CD4-positive, CD25-positive, alpha-beta regulatory T cell (primary cell): Measurements from ENCODE around the gene SCUBE1. TPM values are rescaled to one million over a fixed set of nuclear protein-coding genes. Genes with fewer than 3 reads are reported as not detected.

Experiments
- ATAC-seq, 2 donors: fragments of 150-1000 bp; cut with Tn5 transposase; one replicate each; pipeline ENCODE4 v1.10.0; 2021; ENCODE audit warnings: low read depth in 2 of 2, moderate number of reproducible peaks in 2 of 2, moderate library complexity in 1 of 2
- DNase-seq, 3 donors: peaks; one replicate each; pipeline versions ENCODE4 v3.0.0 to v3.0.0-alpha.2; 2012 to 2022; ENCODE audit warnings: mixed read lengths in 1 of 3
- H3K27ac ChIP-seq: one replicate; pipeline ENCODE4 v1.7.0; 2013; ENCODE audit warnings: mild to moderate bottlenecking, low read length; ENCODE audit not compliant: insufficient read depth, poor library complexity, severe bottlenecking
- H3K27me3 ChIP-seq: one replicate; pipeline ENCODE4 v1.7.0; 2013; ENCODE audit warnings: low read length; ENCODE audit not compliant: control insufficient read depth, insufficient read depth
- H3K36me3 ChIP-seq: one replicate; pipeline ENCODE4 v1.7.0; 2013; ENCODE audit warnings: mild to moderate bottlenecking, low read length, moderate library complexity; ENCODE audit not compliant: control insufficient read depth, insufficient read depth
- H3K4me1 ChIP-seq: 2 replicates; pipeline ENCODE4 v1.7.0; 2013; ENCODE audit warnings: mild to moderate bottlenecking, low read length; ENCODE audit not compliant: insufficient read depth, control insufficient read depth, poor library complexity, severe bottlenecking
- H3K4me3 ChIP-seq: one replicate; pipeline ENCODE4 v1.7.0; 2013; ENCODE audit warnings: low read depth, mild to moderate bottlenecking, low read length, moderate library complexity
- H3K9me3 ChIP-seq, 2 experiments: 1 replicate in 1 of 2; 2 replicates in 1 of 2; pipeline ENCODE4 v1.7.0; 2013; ENCODE audit warnings: low read length in 2 of 2, mild to moderate bottlenecking in 1 of 2, moderate library complexity in 1 of 2; ENCODE audit not compliant: control insufficient read depth in 2 of 2
- H3K27ac Mint-ChIP-seq, 3 donors: one replicate each; pipeline ENCODE4 v1.8.0; 2020 to 2022; ENCODE audit warnings: mild to moderate bottlenecking in 3 of 3, mixed read lengths in 3 of 3, moderate library complexity in 2 of 3
- H3K27me3 Mint-ChIP-seq: one replicate; pipeline ENCODE4 v1.8.0; 2022; ENCODE audit warnings: mild to moderate bottlenecking, mixed read lengths
- H3K36me3 Mint-ChIP-seq: one replicate; pipeline ENCODE4 v1.8.0; 2020; ENCODE audit warnings: mixed read lengths
- H3K4me1 Mint-ChIP-seq, 4 donors: one replicate each; pipeline ENCODE4 v1.8.0; 2020 to 2022; ENCODE audit warnings: mixed read lengths in 4 of 4, mild to moderate bottlenecking in 1 of 4
- H3K4me3 Mint-ChIP-seq, 4 donors: one replicate each; pipeline ENCODE4 v1.8.0; 2020 to 2022; ENCODE audit warnings: mild to moderate bottlenecking in 4 of 4, mixed read lengths in 4 of 4, moderate library complexity in 3 of 4
- H3K9me3 Mint-ChIP-seq, 7 donors: one replicate each; pipeline ENCODE4 v1.8.0; 2020 to 2022; ENCODE audit warnings: mixed read lengths in 7 of 7, mild to moderate bottlenecking in 3 of 7, moderate library complexity in 2 of 7
- polyA plus RNA-seq, 4 donors: library from polyadenylated mRNA; unstranded; fragments of 300-500 nt; fragmentation: Illumina TruSeq; gene quantifications; one replicate each; pipeline ENCODE4 v1.2.3, GENCODE V29; 2021
- total RNA-seq: library from RNA; stranded (reverse); gene quantifications from one replicate; pipeline ENCODE4 v1.2.3, GENCODE V29; 2022

Gene SCUBE1
- total and polyA plus RNA-seq, 5 donors from 2014 or later, result 0.74 TPM; not detected in 4

DNA sequence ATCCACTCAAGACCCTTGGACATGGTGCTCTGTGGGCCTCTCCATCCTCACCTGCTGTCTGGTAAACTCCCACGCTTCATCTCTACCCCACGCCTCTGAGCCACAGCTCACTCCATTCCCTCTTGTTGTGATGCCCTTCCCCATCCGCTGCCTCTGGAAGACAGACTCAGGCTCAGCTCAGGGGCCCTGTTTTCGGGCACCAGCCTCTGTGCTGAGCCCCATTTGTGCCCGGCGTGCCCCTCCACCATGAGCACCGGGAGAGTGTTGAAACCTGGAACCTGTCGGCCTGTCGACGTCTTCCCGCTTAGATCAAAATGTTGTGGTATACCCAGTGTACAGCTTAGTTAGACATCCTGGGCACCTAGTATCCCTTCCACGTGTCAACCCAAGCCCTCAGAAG, 6.5 kb upstream of the SCUBE1 start:
- H3K27ac ChIP-seq, result no peak overlapping the region
- no peak overlapping the region for H3K4me3 ChIP-seq
- H3K4me1 Mint-ChIP-seq, result peaks cover 0 to 15% (median 6%) of the 10 kb centered on the region in 4 donors
- no peaks in the 10 kb centered on the region for H3K9me3 ChIP-seq
- H3K4me1 ChIP-seq, result peaks cover 5% of the 10 kb centered on the region
- peaks cover 2% of the 10 kb centered on the region for H3K27me3 ChIP-seq
- ATAC-seq (no peak), DNase-seq (no peak)
- no peak overlapping the region for H3K27ac Mint-ChIP-seq
- H3K9me3 Mint-ChIP-seq, result peaks cover 0 to 2% (median 0%) of the 10 kb centered on the region in 7 donors
- no peaks in the 10 kb centered on the region for H3K36me3 Mint-ChIP-seq
- H3K27me3 Mint-ChIP-seq, result peaks cover 41% of the 10 kb centered on the region
- no peaks in the 10 kb centered on the region for H3K36me3 ChIP-seq
- H3K4me3 Mint-ChIP-seq, result no peak overlapping the region

GRCh38 chr22:43346521-43346929, 3.4 kb upstream of the SCUBE1 start:
- peaks cover 8% of the 10 kb centered on the region for H3K4me1 ChIP-seq
- H3K27me3 ChIP-seq, result peaks cover 2% of the 10 kb centered on the region
- H3K27ac ChIP-seq, result no peak overlapping the region
- no peaks in the 10 kb centered on the region for H3K9me3 ChIP-seq
- peak; percentile 35 to 56 (median 55) for DNase-seq
- H3K4me1 Mint-ChIP-seq, result peaks cover 0 to 26% (median 7%) of the 10 kb centered on the region in 4 donors
- peaks cover 53% of the 10 kb centered on the region for H3K27me3 Mint-ChIP-seq
- H3K36me3 ChIP-seq, result no peaks in the 10 kb centered on the region
- ATAC-seq, result peak; percentile 53 to 69
- H3K4me3 Mint-ChIP-seq, result no peak overlapping the region
- H3K27ac Mint-ChIP-seq, result peak overlapping the region in 1 of 3 donors; percentile 8
- no peaks in the 10 kb centered on the region for H3K36me3 Mint-ChIP-seq
- no peak overlapping the region for H3K4me3 ChIP-seq
- peaks cover 0 to 2% (median 0%) of the 10 kb centered on the region in 7 donors for H3K9me3 Mint-ChIP-seq

DNA sequence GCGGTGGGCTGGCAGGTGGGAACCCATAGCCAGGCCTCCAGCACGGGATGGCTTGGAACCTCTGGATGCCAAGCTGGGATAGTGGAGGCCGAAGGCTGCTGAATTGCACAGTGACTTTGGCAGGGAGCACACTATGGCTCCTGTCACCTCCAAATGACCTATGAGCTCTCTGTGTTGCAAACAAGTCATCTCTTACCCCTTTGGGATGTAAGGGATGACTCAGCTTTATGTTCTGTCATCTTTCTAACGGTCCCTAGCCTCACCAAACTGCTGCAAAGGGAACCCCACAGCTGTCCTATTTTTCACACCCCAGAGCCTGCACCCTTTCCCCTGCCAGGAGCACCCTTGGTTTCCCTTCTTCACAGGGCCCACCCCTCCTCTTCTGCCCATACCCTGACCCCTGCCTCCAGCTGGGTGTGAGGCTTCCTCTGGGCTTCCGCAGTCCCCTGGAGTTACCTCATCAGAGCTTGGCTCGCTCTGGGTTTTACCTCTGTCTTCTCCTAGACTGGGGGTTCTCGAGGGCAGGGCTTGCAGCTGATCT, 2.7 kb upstream of the SCUBE1 start:
- peaks cover 2% of the 10 kb centered on the region for H3K27me3 ChIP-seq
- H3K4me3 ChIP-seq, result no peak overlapping the region
- ATAC-seq, result no peak
- no peaks in the 10 kb centered on the region for H3K36me3 Mint-ChIP-seq
- H3K4me1 Mint-ChIP-seq, result peaks cover 0 to 29% (median 7%) of the 10 kb centered on the region in 4 donors
- no peaks in the 10 kb centered on the region for H3K36me3 ChIP-seq
- H3K4me1 ChIP-seq, result peaks cover 8% of the 10 kb centered on the region
- H3K4me3 Mint-ChIP-seq, result peak overlapping the region in 1 of 4 donors; percentile 21
- DNase-seq, result peak in 1 of 3 donors; percentile 15
- peaks cover 60% of the 10 kb centered on the region for H3K27me3 Mint-ChIP-seq
- H3K27ac ChIP-seq, result no peak overlapping the region
- no peaks in the 10 kb centered on the region for H3K9me3 ChIP-seq
- peaks cover 0 to 4% (median 0%) of the 10 kb centered on the region in 7 donors for H3K9me3 Mint-ChIP-seq
- H3K27ac Mint-ChIP-seq, result no peak overlapping the region

GRCh38 chr22:43345356-43345755, 2.2 kb upstream of the SCUBE1 start:
- Histone ChIP-seq H3K36me3 (no peaks in the 10 kb centered on the region), H3K4me1 (peaks cover 8% of the 10 kb centered on the region), H3K4me3 (no peak overlapping the region), H3K27ac (no peak overlapping the region), H3K9me3 (no peaks in the 10 kb centered on the region), H3K27me3 (peaks cover 2% of the 10 kb centered on the region)
- peaks cover 0 to 4% (median 0%) of the 10 kb centered on the region in 7 donors for H3K9me3 Mint-ChIP-seq
- no peak for ATAC-seq
- peaks cover 0 to 29% (median 7%) of the 10 kb centered on the region in 4 donors for H3K4me1 Mint-ChIP-seq
- H3K27ac Mint-ChIP-seq, result no peak overlapping the region
- no peaks in the 10 kb centered on the region for H3K36me3 Mint-ChIP-seq
- DNase-seq, result no peak
- H3K27me3 Mint-ChIP-seq, result peaks cover 65% of the 10 kb centered on the region
- H3K4me3 Mint-ChIP-seq, result peak overlapping the region in 1 of 4 donors; percentile 47

GRCh38 chr22:43344520-43344787, 1.3 kb upstream of the SCUBE1 start:
- Histone ChIP-seq H3K36me3 (no peaks in the 10 kb centered on the region), H3K4me3 (no peak overlapping the region), H3K9me3 (no peaks in the 10 kb centered on the region), H3K27me3 (peaks cover 2% of the 10 kb centered on the region), H3K4me1 (peaks cover 8% of the 10 kb centered on the region), H3K27ac (no peak overlapping the region)
- no peak for ATAC-seq
- Mint-ChIP-seq H3K36me3 (no peaks in the 10 kb centered on the region), H3K27me3 (peaks cover 62% of the 10 kb centered on the region), H3K4me1 (peaks cover 0 to 29% (median 7%) of the 10 kb centered on the region in 4 donors), H3K4me3 (peak overlapping the region in 1 of 4 donors; percentile 47), H3K9me3 (peaks cover 0 to 5% (median 0%) of the 10 kb centered on the region in 7 donors), H3K27ac (no peak overlapping the region)
- DNase-seq, result no peak

GRCh38 chr22:43343670-43344519, 723 bp upstream of the SCUBE1 start:
- Mint-ChIP-seq H3K36me3 (no peaks in the 10 kb centered on the region), H3K4me1 (peaks cover 0 to 29% (median 7%) of the 10 kb centered on the region in 4 donors), H3K9me3 (peaks cover 0 to 5% (median 0%) of the 10 kb centered on the region in 7 donors), H3K27ac (no peak overlapping the region), H3K4me3 (no peak overlapping the region), H3K27me3 (peaks cover 59% of the 10 kb centered on the region)
- peaks cover 2% of the 10 kb centered on the region for H3K27me3 ChIP-seq
- peaks cover 8% of the 10 kb centered on the region for H3K4me1 ChIP-seq
- no peak for ATAC-seq
- H3K27ac ChIP-seq, result no peak overlapping the region
- no peaks in the 10 kb centered on the region for H3K36me3 ChIP-seq
- no peaks in the 10 kb centered on the region for H3K9me3 ChIP-seq
- no peak overlapping the region for H3K4me3 ChIP-seq
- DNase-seq, result no peak

GRCh38 chr22:43342347-43343261, 568 bp downstream of the SCUBE1 start:
- peaks cover 55% of the 10 kb centered on the region for H3K27me3 Mint-ChIP-seq
- Histone ChIP-seq H3K36me3 (no peaks in the 10 kb centered on the region), H3K27me3 (no peaks in the 10 kb centered on the region), H3K4me3 (no peak overlapping the region), H3K4me1 (peaks cover 8% of the 10 kb centered on the region), H3K27ac (no peak overlapping the region), H3K9me3 (no peaks in the 10 kb centered on the region)
- H3K36me3 Mint-ChIP-seq, result no peaks in the 10 kb centered on the region
- H3K4me1 Mint-ChIP-seq, result peaks cover 0 to 29% (median 7%) of the 10 kb centered on the region in 4 donors
- no peak for ATAC-seq
- no peak overlapping the region for H3K27ac Mint-ChIP-seq
- DNase-seq, result no peak
- H3K4me3 Mint-ChIP-seq, result no peak overlapping the region
- peaks cover 0 to 5% (median 0%) of the 10 kb centered on the region in 7 donors for H3K9me3 Mint-ChIP-seq
